Uterus (tissue), 4 donors: ENCODE results near the gene CHRD. TPM values are rescaled to one million over a fixed set of nuclear protein-coding genes. Genes with fewer than 3 reads are reported as not detected.

ENCODE experiments used
- DNase-seq, 2 donors: peaks; one replicate each; pipeline ENCODE4 v3.0.0-alpha.2; 2019 to 2020
- H3K27ac ChIP-seq, 2 donors: fragments of 200-600 bp; sonication (generic); 1 replicate in 1 of 2; 2 replicates in 1 of 2; pipeline ENCODE4 v1.5.1; 2016 to 2018
- H3K27me3 ChIP-seq, 2 donors: fragments of 200-600 bp; sonication (generic); one replicate each; pipeline ENCODE4 v1.5.1; 2018 to 2019; ENCODE audit warnings: control low read depth in 1 of 2
- H3K36me3 ChIP-seq, 2 donors: fragments of 200-600 bp; sonication (generic); one replicate each; pipeline ENCODE4 v1.5.1; 2019; ENCODE audit warnings: control low read depth in 1 of 2
- H3K4me1 ChIP-seq, 2 donors: fragments of 200-600 bp; sonication (generic); one replicate each; pipeline ENCODE4 v1.5.1; 2018 to 2019; ENCODE audit warnings: control low read depth in 1 of 2
- H3K4me3 ChIP-seq, 2 donors: fragments of 200-600 bp; sonication (generic); 1 replicate in 1 of 2; 2 replicates in 1 of 2; pipeline ENCODE4 v1.5.1; 2018 to 2019; ENCODE audit warnings: mild to moderate bottlenecking in 1 of 2
- H3K9me3 ChIP-seq, 2 donors: fragments of 200-600 bp; sonication (generic); one replicate each; pipeline ENCODE4 v1.5.1; 2019; ENCODE audit warnings: control low read depth in 1 of 2
- CTCF ChIP-seq, 4 experiments: fragments of 200-600 bp in 2 of 4; fragments of 450-650 bp in 2 of 4; sonication (generic) in 2 of 4; IDR thresholded peaks; one replicate each; pipeline ENCODE4 v1.5.1; 2016 to 2019; ENCODE audit warnings: antibody characterized with exemption in 4 of 4, mild to moderate bottlenecking in 2 of 4, moderate library complexity in 1 of 4
- POLR2A ChIP-seq, 2 donors: fragments of 450-650 bp; IDR thresholded peaks; one replicate each; pipeline ENCODE4 v1.6.1; 2016; ENCODE audit warnings: antibody characterized with exemption in 2 of 2, mild to moderate bottlenecking in 1 of 2, moderate library complexity in 1 of 2
- intact Hi-C: fragments of 100-400 bp; cut with DNase I; formaldehyde crosslinking; loops from one replicate; pipeline ENCODE4 v1.15.1; 2023; ENCODE audit warnings: low total_unique reads
- total RNA-seq, 4 donors: library from RNA; depleted of rRNA in 3 of 4; stranded (reverse); fragments of >200 nt in 3 of 4; gene quantifications; one replicate each; pipeline versions ENCODE4 v1.1.0 to v1.2.4, GENCODE V29; 2014 to 2023
- donor health status: DM: yes; HTN: yes; CAD: no.

The CHRD gene
- total RNA-seq = 10 to 100 TPM; 15.9 to 57.1 (median 30.7) TPM

- H3K4me3 ChIP-seq = peak within 1 kb of the TSS; percentile 36 to 67
- no peaks in the 10 kb centered on the region for H3K36me3 ChIP-seq
- peaks cover 0 to 4% of the 10 kb centered on the region in 2 donors for H3K4me1 ChIP-seq
- intact Hi-C loops = loop anchor here (10.0 kb wide), 2 partner anchors 135 to 165 kb away; no protein-coding TSS in a partner anchor
- H3K27me3 ChIP-seq = no peaks in the 10 kb centered on the region
- DNase-seq = peak; percentile 67 to 74
- no peaks in the 10 kb centered on the region for H3K9me3 ChIP-seq
- TF ChIP-seq POLR2A (IDR thresholded peaks at IDR 0.05) (no peak), CTCF (IDR thresholded peaks at IDR 0.05) (no peak)
- peak within 1 kb of the TSS; percentile 91 to 95 for H3K27ac ChIP-seq
These were observed at the start of gene CHRD for GRCh38 chr3:184379358-184380184. CHRD (plus strand) TSS chr3:184380054; CDS start chr3:184380319, 265 bp downstream.

- H3K4me1 ChIP-seq = no peaks in the 10 kb centered on the region
- TF ChIP-seq POLR2A (IDR thresholded peaks at IDR 0.05) (no peak), CTCF (IDR thresholded peaks at IDR 0.05) (no peak)
- no peak overlapping the region for H3K4me3 ChIP-seq
- no peaks in the 10 kb centered on the region for H3K27me3 ChIP-seq
- DNase-seq = no peak
- no peaks in the 10 kb centered on the region for H3K36me3 ChIP-seq
- H3K9me3 ChIP-seq = no peaks in the 10 kb centered on the region
- intact Hi-C loops = no loop called here
- peak overlapping the region in 1 of 2 donors; percentile 51 for H3K27ac ChIP-seq
These were observed 47.3 kb upstream of the CHRD start for GRCh38 chr3:184332370-184333090.

GRCh38 chr3:184333190-184333589 lies 46.7 kb upstream of the CHRD start:
- no peak for DNase-seq
- Histone ChIP-seq H3K36me3 (no peaks in the 10 kb centered on the region), H3K4me1 (peaks cover 3 to 6% of the 10 kb centered on the region in 2 donors), H3K4me3 (no peak overlapping the region), H3K27me3 (no peaks in the 10 kb centered on the region), H3K27ac (peak overlapping the region in 1 of 2 donors; percentile 51), H3K9me3 (no peaks in the 10 kb centered on the region)
- TF ChIP-seq CTCF (IDR thresholded peaks at IDR 0.05) (no peak), POLR2A (IDR thresholded peaks at IDR 0.05) (no peak)
- intact Hi-C loops = no loop called here

- H3K4me3 ChIP-seq = no peak overlapping the region
- H3K4me1 ChIP-seq = peaks cover 6% of the 10 kb centered on the region in 2 donors
- DNase-seq = no peak
- H3K36me3 ChIP-seq = no peaks in the 10 kb centered on the region
- no peaks in the 10 kb centered on the region for H3K27me3 ChIP-seq
- H3K27ac ChIP-seq = no peak overlapping the region
- TF ChIP-seq CTCF (IDR thresholded peaks at IDR 0.05) (no peak), POLR2A (IDR thresholded peaks at IDR 0.05) (no peak)
- no peaks in the 10 kb centered on the region for H3K9me3 ChIP-seq
- intact Hi-C loops = no loop called here
These were observed 46.2 kb upstream of the CHRD start for GRCh38 chr3:184333700-184334099.
